ACHN (cell line): ENCODE data around the gene GRM7.

Experiments used
- DNase-seq: peaks from one replicate; pipeline ENCODE4 v3.0.0-alpha.2; 2015
- in situ Hi-C: cut with HindIII; loops from 2 replicates; pipeline ENCODE4 v1.10.0; 2017; ENCODE audit warnings: low sequenced_read_pairs, low pct_ligation_motif_present, low pct_unique_long_range_greater_than_20kb

The GRM7 gene

DNA sequence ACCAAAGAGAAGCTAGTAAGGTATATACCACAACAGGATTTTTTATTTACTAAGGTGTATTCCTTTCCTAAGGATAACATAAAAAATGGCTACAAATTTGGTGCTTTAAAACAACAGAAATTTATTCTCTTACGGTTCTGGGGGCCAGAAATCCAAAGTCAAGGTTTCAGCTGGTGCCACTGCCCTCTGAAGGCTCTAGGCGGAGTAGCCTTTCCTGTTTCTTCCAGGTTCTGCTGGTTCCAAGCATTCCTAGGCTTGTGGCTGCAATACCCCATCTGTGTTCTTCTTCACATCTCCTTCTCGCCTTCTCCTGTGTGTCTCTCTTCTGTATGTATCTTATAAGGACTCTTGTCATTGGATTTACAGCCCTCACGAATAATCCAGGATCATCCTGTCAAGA is 549.9 kb downstream of the GRM7 start:
- no peak for DNase-seq
- in situ Hi-C loops, result no loop called here

DNA sequence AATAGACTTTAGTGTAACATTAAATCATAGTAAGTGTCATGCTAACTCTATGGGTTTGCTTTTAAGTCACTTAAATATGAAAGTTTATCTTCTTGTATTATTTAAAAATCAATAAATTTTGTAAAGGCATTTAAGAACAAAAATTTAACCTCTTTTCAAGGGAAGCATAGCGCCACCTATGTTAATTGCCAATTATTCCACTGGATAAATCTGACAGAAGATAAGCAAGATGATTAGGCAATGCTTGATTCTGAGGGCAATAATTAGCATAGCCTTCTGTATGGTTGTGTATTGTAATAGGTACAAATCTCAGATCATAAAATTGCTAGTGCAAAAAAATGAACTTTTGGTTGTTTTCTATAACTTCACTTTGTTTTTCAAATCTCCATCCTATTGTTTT is 560.1 kb downstream of the GRM7 start:
- peak; percentile 7 for DNase-seq
- in situ Hi-C loops, result no loop called here

DNA sequence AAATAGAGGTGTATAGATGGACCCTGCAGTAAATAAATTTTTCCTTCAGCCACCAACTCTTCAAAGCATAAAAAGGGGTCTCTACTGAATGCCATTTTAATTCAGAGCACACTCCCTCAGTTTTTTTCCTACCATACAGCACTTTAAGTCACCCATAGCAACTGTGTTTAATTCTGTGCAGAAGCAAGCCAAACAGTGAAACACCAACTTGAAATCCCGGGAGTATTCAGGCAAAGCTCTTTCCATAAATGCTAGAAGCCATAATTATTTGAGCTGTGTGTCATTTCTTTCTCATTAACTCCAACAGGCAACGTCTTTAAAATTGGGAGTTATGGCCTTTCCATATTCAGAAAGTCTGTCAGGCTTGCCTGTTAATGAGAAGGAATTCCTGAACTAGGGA is 562.1 kb downstream of the GRM7 start:
- in situ Hi-C loops, result no loop called here
- DNase-seq, result no peak

DNA sequence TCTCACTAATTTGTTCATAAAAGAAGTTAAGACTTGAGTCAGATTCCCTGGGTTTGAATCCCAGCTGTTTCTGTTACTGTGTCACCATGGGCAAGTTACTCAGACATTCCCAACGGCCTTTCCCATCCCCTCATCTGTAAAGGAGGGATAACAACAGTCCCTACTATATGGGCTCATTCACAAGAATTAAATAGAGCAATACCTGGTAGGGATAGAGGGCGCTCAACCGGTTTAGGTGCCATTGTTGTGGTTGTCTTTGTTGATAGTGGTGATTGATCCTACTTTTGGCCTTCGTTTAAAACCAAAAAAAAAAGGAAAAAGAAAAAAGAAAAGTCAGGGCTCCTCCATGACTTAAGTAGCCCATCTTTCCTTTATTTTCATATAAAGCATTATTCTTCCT is 563.1 kb downstream of the GRM7 start:
- in situ Hi-C loops, result no loop called here
- no peak for DNase-seq

DNA sequence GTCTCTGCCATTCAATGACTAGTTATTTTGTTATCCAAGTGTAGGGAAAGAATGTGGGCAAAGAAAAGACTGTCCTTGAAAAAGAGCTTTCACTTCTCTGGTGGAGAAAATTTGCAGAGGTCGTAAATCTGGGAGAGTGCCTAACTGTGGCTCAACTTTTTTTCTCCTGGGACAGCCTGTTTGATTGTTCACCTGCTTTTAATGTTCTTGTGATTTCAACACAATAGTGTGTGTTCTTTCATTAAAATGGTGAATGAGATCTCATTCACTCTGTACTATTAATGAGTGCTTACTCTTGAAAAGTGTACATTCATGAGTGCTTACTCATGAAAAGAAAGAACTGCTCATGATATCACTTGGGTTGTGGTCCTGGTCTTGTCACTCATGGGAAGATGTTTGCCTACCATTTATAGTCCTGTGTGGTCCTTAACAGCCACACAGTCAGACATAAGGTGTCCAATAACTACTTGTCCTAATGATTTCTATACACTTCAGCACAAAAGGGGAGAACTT is 567.3 kb downstream of the GRM7 start:
- in situ Hi-C loops, result no loop called here
- DNase-seq, result no peak

DNA sequence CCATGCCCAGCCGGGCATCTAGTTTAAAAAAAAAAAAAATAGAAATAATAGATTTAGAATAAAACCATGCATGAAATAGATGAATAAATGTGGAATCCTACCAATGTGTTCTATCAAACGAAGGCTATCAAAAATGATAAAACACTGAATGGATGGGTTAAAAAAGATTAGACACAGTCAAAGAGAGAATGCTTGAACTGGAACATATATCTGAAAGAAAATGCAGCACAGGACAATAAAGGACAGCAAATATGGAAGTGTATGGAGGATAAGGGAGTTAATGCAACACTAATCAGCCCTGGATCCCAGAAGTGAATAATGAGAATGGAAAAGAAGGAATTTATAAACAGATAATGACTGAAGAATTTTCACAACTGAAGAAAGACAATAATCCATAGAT is 571.7 kb downstream of the GRM7 start:
- DNase-seq, result no peak
- in situ Hi-C loops, result no loop called here

DNA sequence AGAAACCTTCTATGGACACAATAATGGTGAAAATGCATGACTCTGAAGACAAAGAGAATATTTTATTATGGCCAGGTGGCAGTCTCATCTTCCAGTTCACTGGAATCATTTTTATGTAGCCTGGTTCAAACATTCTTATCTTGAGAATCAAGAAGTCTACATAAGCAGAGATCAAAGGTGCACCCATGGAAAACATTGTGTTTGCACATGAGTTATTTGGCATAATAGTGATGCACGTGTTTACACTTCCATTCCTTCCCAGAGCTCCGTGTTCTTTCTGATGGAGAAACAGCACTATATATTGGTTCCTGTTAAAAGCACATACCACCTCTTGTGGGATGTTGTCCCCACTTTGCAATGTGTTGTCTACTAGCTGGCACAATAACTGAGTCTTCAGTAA is 572.2 kb downstream of the GRM7 start:
- in situ Hi-C loops, result no loop called here
- DNase-seq, result no peak

DNA sequence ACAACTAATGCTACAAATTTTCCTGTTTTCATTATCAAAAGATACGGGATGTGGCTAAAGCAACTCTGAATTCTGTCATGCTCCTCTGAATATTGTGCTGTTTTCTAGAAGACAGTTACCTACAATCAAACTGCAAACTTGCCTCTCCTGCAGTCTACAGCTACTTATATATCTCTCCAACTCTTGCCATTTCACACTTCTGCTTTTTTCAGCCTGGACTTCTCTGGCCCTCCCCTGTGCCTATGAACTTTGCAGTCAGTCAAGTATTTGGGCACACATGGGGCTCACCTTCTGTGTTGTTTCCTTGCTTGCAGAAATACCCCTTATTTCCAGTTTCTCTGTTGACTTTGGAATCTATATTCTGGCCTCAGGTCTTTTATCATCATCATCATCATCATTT is 575.6 kb downstream of the GRM7 start:
- in situ Hi-C loops, result no loop called here
- no peak for DNase-seq

DNA sequence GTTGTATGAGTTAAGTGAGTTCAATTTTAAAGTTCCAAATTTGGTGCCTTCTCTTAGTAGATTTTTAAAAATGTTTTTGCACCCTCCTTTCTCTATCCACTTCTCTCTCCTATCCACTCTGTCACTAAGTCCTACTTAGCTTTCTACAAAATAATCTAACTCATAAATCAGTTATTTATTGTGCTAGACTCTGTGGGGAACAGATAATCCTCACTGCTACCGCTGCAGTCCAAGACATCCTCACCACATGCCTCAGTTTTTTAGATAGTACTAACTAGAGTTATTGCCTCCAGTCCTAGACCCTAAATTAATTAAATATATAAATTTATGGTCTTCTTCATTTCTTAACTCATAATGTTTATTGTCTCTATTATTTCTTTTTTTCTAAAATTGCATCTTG is 576.3 kb downstream of the GRM7 start:
- in situ Hi-C loops, result no loop called here
- no peak for DNase-seq

DNA sequence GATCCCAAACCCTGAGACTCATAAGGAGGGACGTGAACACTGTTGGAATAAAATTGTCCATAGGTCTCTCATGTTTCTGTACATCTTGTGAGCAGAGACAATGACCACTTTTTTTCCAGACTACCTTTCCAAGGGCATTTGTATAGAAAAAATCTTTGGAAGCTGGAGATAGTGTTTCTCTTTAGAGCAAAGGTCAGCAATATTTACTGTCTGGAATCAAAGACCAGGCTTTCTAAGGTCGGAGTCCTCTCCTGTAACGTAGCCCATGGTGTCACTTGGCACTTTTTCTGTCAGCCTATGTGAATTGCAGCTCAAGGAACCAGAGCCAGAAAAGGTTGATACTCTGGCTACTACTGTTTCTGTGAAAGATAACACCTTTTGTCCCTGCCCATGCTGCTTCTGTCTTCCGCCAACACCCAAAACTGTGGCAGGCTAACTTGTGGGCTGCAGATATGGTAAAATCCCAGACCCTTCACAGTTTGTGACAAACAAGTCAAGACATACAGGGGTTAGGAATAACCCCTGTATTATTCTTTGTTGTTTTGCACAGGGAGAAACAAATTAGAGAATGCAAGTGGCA is 578.3 kb downstream of the GRM7 start:
- in situ Hi-C loops, result no loop called here

DNA sequence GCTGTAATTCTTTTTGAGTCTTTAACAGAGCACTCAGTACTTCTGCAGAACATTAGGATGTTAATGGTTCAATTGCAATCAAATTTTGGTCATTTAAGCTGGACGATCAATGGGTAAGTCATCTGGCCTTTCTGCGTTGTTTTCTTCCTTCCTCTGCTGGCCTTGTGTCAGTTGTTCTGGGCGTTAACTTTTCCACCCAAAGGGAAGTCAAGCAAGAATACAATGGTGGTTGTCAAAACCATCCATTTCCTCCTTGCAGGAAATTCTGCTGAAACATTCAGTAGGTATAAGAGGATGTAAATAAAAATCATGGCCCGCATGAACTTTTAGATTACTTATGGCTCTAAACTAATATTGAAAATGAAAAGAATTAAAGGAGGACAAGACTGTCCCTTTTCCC is 584.0 kb downstream of the GRM7 start:
- no peak for DNase-seq
- in situ Hi-C loops, result no loop called here

More for the DNA sequence above, 578.3 kb downstream of the GRM7 start:
- DNase-seq, result no peak

DNA sequence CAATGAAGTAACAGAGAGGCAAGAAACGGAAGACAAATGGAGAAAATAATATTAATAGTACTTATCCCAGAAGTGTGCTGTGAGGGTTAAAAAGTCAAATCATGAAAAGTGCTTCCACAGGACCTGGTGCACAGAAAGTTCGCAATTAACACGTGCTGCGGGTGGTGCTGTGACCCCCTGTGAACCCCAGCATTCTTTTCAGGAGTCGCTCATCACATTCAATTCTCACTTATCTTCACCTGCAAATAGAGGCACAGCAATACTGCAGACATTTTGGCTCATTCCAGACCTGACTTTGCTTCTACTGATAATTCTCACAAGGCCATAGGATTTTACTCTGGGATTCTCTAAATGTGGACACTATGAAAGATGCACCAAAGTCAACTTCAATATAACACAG is 584.4 kb downstream of the GRM7 start:
- DNase-seq, result no peak
- in situ Hi-C loops, result no loop called here

DNA sequence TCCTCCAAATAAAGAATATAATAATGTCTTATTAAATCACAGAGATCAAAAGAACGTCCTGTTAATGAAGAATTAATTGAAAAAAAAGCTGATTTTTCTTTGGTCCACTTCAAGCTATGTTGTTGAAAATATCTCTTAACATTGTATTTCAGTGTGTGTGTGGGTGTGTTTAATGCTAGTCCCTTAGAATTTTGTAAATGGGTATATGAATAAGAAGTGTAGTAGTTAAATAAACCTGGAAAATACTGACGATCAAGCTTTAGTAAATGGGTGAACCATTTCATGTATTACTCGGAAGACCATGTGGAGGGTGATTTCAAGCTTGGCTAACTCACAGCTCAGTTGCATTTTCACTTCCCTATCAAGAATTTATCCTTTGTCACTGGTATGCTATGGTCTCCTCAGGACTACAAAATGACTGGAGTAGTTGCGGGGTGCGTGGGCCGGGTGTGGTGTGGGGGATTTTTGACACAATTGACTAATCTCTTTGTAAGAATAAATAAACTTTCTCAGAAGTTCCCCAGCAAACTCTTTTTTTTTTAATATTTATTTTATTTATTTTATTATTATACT is 586.4 kb downstream of the GRM7 start:
- in situ Hi-C loops, result no loop called here
- no peak for DNase-seq

DNA sequence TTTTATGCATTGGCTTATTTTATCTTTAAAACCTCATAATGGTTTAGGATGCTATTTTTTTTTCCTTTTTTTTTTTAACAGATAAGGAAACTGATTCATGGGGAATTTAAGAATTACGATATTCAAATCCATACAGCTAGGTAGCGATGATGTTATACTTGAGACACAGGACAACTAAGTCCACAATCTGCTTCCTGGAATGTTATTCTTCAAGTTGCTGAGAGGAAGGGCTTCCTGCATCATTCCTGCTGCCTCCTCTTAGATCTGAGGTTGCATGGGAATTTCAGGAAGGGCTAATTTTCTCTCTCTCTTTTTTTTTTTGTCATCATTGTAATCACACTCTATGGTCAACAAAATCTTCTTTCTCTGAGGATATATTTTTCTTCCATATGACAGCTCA is 595.5 kb downstream of the GRM7 start:
- in situ Hi-C loops, result no loop called here
- no peak for DNase-seq

DNA sequence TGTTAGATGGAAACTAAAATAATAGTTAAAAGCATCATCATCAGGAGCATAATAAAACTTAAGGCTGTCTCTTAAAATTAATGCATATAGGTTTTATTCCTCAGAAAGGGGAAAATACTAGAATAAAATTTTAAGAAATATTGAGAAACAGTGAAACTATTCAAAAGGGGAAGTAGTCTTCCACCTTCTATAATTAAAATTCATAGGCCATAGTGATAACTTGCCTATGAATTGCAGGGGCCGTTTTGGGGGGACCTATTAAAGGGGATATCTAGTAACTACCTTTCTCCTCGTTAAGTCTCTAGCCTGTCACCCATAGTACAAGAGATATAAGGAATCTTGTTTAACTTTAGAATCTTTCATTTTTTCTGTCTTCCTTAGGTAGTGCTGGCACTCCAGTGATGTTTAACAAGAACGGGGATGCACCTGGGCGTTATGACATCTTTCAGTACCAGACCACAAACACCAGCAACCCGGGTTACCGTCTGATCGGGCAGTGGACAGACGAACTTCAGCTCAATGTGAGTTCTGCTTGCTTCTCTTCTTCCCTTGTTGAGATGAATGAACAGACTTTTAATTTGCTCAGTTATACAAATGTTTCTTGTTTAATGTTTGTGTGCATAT is 600.4 kb downstream of the GRM7 start:
- in situ Hi-C loops, result no loop called here
- DNase-seq, result no peak

DNA sequence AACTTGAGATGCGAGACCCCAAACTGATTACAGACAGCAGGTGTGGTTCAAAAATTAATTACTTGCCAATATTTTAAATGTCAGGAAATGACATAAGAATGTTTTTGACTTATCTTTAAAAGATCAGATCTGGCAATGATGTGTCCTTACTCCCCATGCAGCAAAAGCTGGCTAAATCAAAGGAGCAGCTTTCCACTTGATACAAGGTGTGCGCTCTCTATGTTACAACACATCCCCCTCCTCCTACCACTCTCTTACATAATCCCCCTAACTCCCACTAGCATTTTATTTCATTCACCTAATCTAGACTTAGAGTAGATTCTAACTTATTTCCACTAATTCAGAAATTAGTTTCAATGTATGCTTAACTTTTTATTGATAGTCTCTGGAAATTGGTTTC is 609.0 kb downstream of the GRM7 start:
- DNase-seq, result no peak
- in situ Hi-C loops, result no loop called here

DNA sequence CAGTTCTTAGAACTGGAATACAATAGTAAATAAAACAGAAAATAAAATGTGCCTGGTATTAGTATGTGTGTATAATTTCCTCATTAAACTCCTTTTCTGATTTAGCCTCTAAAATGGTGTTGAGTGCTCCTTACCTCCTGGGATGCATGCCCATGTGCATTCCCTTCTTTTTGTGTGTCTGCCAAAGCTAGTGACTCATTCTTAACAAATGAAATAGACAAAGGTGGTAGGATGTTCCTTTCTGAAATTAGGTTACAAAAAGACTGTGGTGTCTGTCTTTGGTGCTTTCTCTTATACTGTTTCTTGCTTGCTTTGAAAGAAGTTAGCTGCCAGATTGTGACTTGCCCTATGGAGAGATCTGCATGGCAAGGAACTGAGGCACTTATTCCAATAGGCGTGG is 623.7 kb downstream of the GRM7 start:
- DNase-seq, result no peak
- in situ Hi-C loops, result no loop called here

DNA sequence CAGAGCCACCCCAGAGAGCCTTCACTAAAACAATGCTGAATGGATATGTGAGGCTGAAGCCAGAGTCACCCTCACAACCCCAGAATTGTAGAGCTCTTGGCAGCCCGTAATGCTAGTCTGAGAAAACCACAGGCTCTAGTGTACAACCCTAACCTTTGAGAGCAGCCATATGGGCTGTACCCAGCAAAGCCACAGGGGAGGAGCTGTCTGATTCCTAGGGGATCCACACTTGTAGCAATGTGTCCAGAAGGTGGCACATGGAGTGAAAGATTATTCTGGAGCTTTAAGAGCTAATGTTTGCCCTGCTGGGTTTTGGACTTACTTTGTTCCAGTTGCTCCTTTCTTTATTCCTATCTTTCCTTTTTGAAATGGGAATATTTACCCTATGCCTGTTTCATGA is 626.8 kb downstream of the GRM7 start:
- no peak for DNase-seq
- in situ Hi-C loops, result no loop called here

DNA sequence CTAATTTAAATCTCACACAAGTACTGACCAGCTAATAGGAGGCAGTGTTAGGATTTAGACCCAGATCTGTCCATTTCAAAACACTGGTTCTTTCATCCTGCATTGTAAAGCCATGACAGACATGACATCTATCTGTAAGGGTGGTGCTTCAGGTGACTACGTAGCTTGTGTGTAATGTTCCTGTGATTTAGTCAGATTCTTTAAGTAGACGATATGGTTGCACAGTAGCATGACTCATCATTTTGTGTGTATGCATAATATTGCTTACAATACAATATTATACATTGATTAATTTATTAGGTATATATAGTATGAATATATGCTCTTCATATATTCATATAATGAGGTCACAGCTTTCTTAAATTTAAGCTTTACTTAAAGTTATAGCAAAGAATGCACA is 628.5 kb downstream of the GRM7 start:
- in situ Hi-C loops, result no loop called here
- DNase-seq, result no peak

DNA sequence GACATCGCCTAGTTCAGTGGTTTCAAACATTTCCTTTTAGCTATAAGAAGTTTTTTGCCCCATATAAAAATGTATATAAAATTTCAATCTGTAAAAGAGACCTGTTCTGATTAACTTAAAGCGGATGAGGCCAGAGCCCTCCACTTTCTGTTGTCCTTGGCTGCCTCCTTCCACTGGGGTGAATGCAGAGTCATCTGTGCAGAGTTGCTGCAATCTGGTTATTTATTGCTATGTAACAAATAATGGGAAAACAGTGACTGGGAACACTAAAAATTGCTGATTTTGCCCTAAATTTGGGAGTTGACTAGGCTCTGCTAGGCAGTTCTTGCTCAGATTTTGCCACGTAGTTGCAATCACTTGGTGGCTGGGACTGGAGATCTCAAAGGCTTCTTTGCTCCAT is 637.8 kb downstream of the GRM7 start:
- no peak for DNase-seq
- in situ Hi-C loops, result no loop called here
